Activated CD8-positive, alpha-beta memory T cell treated with anti-CD3 and anti-CD28 coated beads for 36 hours (primary cell): ENCODE data around the gene EPHA1. TPM values are rescaled to one million over a fixed set of nuclear protein-coding genes. Genes with fewer than 3 reads are reported as not detected.

Experiments
- CTCF ChIA-PET: fragments of 350-600 bp; sonication (Branson Sonifier 250); formaldehyde crosslinking; loops from one replicate; lab custom pipeline; 2021; ENCODE audit warnings: antibody characterized with exemption; lab: Charles Lee
- POLR2A ChIA-PET: fragments of 350-600 bp; sonication (Branson Sonifier 250); formaldehyde crosslinking; loops from one replicate; lab custom pipeline; 2021; ENCODE audit warnings: antibody characterized with exemption; lab: Charles Lee
- total RNA-seq, 2 experiments: library from RNA; stranded (reverse); gene quantifications; one replicate each; pipeline ENCODE4 v1.2.3, GENCODE V29; 2021

Gene EPHA1
- total RNA-seq, 2 experiments from 2014 or later: 0.69 to 0.82 TPM

DNA sequence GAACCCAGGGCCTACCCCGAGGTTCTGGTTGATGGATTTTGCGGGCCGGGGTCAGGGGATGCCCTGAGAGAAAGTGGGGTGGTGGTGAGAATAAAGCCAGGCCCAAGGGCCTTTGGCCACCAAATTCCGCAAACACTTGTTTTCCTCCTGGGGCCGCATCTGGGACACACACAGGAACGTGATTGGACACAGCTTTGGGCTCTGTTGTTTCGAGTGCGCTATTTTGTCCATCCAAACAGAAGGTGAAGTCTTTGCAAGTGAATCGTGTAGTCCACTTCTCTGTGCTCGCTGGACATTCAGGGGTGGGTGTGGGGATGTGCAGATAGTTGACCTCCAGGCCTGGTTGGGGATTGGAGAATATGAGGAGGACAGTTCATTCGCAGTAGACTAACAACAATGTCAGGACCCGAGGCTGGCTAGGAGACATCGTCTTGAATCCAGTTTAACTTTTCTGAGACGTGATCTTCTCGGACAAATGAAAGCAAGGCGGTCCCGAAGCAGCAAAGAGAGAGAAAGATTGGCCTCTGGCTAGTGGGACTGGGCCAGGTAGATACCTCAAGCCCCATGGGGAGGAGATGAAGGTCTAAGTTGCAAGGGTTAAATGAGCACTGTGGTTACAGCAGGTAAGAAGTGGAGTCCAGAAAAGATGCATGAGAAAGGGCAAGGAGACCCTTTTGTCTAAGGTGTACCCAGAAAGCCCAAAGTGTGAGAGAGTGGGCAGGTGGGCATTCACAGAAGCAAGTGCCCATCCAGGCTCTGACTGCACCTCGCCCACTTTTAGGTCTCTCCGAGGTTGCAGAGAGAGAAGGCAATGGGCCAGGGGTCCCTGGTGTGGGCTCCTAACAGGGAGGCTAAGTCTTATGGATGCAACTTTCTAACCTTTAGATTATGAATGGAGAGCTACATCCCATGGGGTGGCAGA lies 45.4 kb downstream of the EPHA1 start:
- POLR2A ChIA-PET: no interaction called here

DNA sequence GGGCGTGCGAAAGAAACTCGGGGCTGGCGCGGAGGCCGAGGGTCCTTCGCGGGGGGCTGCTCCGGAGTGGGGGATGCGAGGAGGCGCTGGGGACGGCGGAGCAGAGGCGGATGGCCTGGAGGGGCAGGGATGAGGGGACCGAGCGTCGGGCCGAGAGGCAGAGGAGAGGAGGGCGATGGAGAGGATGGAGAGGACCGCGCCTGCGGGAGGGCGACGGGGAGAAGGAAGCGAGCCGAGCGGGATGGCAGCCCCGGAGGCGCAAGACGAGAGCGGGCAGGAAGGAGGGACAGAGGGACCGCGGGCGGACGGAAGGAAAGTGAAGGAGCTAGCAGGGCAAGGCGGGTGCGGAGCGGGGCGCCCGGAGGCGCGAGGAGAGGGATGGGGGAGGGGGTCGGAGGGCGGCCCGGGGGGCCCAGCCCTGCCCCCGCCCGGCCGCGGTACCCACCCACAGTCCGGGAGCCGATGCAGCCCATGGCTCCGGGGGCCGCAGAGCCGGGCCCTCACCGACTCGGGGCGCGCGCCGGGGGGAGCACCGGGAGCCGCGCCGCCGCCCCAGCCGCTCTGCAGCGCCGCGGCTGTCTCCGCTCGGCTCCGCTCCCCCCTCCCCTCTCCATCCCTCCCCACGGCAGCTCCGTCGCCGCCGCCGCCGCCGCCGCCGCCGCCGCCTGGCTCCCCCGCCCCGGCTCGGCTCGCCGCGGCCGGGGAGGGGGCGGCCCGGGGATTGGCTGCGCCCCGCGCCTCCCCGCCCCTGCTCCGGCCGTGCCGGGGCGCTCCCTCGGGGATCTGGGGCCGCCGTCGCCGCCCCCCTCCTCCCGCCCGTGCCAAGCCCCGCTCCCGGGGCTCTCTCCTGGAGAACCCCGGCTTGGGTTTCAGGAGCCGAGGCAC lies 46.3 kb downstream of the EPHA1 start, which contains the start of gene FAM131B:
FAM131B (minus strand) TSS at position 583 of the 885 bp plus-strand sequence; CDS start at position 473, 110 bp downstream.
- ChIA-PET CTCF (interaction anchor here (0.7 to 1.2 kb wide), 2 partner anchors 10 to 13 kb away, joined by 3 read pairs; no protein-coding TSS in a partner anchor), POLR2A (interaction anchor here (0.6 kb wide), 1 partner anchor 8 kb away, joined by 3 read pairs; no protein-coding TSS in a partner anchor)

More for the DNA sequence above, 45.4 kb downstream of the EPHA1 start:
- CTCF ChIA-PET: interaction anchor here (1.2 to 2.7 kb wide), 3 partner anchors 12 to 18 kb away, joined by 3 to 7 read pairs (median 5); no protein-coding TSS in a partner anchor

DNA sequence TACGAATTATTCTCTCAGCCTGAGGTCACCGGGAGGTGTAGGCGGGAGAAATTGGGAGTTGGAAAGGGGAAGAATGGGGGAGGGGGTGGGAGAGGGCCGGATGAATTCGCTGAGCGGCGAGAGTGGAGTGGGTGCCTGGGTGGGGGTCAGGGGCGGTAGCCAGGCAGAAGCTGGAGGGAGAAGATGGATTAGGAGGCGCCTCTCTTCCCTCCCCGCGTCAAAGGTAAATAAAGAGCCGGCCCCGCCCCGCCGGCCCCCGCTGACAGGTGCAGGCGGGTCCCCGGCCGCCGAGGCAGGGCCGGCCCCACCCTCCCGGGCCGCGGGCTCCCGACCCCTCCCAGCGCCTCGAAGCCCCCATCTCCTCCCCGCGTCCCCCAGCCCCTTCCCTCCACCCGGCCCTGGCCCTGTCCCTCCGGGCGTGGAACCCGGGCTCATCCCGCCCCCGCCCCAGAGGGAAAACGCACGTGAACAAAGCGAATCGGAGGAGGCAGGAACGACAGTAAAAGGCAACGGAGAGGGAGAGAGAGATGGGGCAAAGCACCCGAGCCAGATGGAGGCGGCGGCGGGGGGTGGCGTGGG lies 47.0 kb downstream of the EPHA1 start:
- CTCF ChIA-PET: interaction anchor here (0.6 kb wide), 1 partner anchor 19 kb away, joined by 3 read pairs; no protein-coding TSS in a partner anchor
- POLR2A ChIA-PET: no interaction called here

DNA sequence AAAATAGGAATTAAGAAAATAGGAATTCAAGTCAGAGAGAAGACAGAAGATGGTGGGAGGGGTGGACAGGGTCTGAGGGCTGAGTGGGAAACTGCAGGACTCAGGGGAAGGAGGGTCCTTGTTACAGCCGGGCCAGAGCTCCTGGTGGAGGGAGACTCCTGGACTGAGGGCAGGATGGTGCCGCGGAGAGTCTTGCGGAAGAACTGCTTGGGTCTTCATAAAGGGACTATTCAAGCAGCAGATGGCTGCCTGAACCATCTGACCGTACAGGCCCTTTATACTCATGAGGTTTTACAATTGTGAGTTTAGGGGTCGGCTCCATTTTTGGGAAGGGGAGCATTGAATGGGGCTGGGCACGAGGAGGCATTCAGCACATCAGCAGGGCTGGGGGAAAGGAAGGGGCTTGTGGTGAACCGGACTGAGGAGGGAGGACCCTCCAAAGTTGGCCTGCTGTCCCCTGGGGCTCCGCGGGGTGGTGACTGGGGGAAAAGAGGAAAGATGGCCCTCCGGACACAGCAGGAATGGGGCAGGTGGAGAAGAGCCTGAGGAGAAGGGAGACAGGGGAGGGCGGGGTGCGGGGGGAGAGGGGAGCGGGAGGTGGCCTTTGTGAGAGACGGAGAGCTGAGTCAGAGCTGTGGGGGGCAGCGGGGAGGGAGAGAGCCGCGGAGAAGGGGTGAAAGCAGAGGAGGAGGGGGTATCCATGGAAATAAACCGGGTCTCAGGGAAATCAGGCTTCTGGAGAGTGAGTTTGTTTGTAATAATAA lies 47.7 kb downstream of the EPHA1 start:
- ChIA-PET POLR2A (no interaction called here), CTCF (interaction anchor here (0.6 to 0.8 kb wide), 2 partner anchors 19 kb away, joined by 3 read pairs; no protein-coding TSS in a partner anchor)

- ChIA-PET POLR2A (no interaction called here), CTCF (interaction anchor here (0.8 kb wide), 1 partner anchor 20 kb away, joined by 3 read pairs; no protein-coding TSS in a partner anchor)
These were observed 48.8 kb downstream of the EPHA1 start for GRCh38 chr7:143359771-143360353.

GRCh38 chr7:143358626-143359025 lies 50.0 kb downstream of the EPHA1 start:
- POLR2A ChIA-PET: no interaction called here
- CTCF ChIA-PET: interaction anchor here (2.7 kb wide), 1 partner anchor 13 kb away, joined by 9 read pairs; no protein-coding TSS in a partner anchor

DNA sequence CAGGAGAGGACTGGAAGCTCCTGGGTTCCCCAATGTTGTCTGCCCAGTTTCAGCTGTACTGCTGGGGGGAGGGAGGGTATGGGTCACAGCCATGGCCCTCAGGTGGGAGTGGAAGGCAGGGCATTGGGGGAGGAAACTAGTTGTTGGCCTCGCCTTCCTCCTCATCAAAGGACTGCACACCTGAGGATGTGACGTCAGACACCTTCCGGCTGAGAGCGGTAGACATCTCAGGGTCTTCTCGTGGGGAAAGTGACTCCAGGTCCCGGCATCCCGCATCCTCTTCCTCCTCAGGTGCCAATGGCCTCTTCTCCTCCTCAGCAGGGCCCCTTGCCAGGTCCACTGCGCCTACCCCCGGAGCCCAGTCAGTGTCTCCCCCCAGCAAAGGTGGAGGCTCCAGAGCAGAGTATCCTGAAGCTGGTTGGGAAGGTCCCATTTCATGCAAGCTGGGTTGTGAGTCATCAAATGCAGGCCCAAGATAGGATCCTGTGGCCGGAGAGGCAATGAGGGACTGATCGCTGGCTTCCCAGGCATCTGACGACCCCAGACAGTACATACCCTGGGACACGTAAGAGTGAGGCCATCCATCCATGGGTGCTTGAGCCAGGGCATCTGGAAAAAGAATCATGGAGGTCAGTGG lies 52.1 kb downstream of the EPHA1 start:
- ChIA-PET CTCF (interaction anchor here (1.3 to 2.7 kb wide), 4 partner anchors 11 to 24 kb away, joined by 5 to 9 read pairs (median 6); no protein-coding TSS in a partner anchor), POLR2A (interaction anchor here (0.5 kb wide), 1 partner anchor 109 kb away, joined by 10 read pairs; no protein-coding TSS in a partner anchor)

DNA sequence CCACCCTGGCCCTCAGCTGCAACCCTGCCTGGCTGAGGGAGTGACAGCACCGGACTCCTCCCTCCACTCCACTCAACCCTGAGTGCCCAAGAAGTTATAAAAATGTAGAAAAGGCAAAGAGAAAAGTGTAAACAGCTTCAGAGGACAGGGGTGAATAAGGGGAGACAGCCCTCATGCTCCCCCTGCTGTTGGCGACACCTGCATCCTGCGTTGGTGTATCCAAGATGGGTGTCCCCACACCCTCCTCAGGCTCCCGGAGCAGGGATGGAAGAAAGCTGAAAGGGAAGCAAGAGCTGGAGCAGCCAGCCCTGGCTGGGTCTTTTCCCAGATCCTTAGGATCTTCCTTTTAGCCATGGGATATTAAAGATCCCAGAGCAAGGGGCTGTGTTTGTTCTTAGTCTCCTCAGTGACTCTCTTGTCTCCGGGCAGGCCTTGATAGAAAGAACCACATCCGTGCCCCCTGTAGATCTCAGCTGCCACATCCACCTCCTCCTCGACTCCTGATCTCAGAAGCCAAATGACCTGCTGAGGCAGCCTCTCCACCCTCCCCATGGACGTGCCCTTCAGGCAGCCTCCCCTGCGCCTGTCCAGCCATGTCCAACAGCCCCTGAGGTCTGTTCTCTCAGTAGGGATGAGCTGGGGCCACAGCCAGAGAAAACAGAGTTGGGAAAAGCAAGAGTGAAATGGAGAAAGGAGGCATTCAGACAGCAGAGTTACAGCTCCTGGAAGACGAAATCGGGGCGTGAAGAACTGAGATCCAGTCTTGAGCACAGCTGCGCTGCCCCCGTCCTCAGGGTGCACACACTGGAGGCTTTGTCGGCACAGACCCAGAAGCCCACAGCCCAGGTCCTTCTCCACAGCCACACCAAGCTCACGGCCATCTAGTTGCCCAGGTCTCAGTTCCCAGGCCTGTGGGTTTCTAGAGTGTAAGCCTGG lies 52.9 kb downstream of the EPHA1 start:
- ChIA-PET CTCF (interaction anchor here (1.3 to 1.5 kb wide), 2 partner anchors 10 to 14 kb away, joined by 6 read pairs; no protein-coding TSS in a partner anchor), POLR2A (no interaction called here)

- CTCF ChIA-PET: interaction anchor here (1.5 kb wide), 1 partner anchor 10 kb away, joined by 6 read pairs; no protein-coding TSS in a partner anchor
- POLR2A ChIA-PET: no interaction called here
These were observed 53.7 kb downstream of the EPHA1 start for GRCh38 chr7:143354965-143355364.

DNA sequence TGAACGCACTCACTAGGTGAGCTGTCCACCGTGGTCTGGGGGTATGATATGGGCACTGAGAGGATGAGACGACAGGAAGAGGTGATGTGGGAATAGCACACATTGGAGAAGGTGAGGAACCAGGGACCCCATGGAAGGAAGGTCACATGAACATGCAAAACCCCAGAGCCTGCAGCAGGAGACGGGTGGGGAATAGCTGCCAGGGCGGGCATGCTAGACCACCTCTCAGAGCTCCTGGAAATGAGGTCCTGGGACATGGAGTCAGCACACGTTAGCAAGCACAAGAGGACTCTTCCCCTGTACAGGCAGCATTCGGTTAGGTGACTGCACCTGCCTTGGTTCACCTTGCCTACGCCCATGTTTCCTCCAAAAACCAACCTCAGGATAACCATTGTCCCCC lies 54.3 kb downstream of the EPHA1 start:
- ChIA-PET CTCF (no interaction called here), POLR2A (no interaction called here)

- POLR2A ChIA-PET: no interaction called here
- CTCF ChIA-PET: interaction anchor here (1.0 kb wide), 1 partner anchor 14 kb away, joined by 5 read pairs; no protein-coding TSS in a partner anchor
These were observed 56.1 kb downstream of the EPHA1 start for GRCh38 chr7:143352531-143353002.

GRCh38 chr7:143351574-143351973 lies 57.1 kb downstream of the EPHA1 start:
- CTCF ChIA-PET: no interaction called here
- POLR2A ChIA-PET: no interaction called here

GRCh38 chr7:143351060-143351459 lies 57.6 kb downstream of the EPHA1 start:
- CTCF ChIA-PET: no interaction called here
- POLR2A ChIA-PET: no interaction called here

- CTCF ChIA-PET: interaction anchor here (1.7 kb wide), 1 partner anchor 32 kb away, joined by 3 read pairs; no protein-coding TSS in a partner anchor
- POLR2A ChIA-PET: no interaction called here
These were observed 60.7 kb downstream of the EPHA1 start for GRCh38 chr7:143347950-143348349.

GRCh38 chr7:143346018-143346417 lies 62.6 kb downstream of the EPHA1 start:
- ChIA-PET POLR2A (no interaction called here), CTCF (interaction anchor here (0.6 to 1.9 kb wide), 12 partner anchors 10 to 556 kb away, joined by 3 to 9 read pairs (median 3); partner anchors contain the start of genes GSTK1 and TCAF1)
